ENCODE data around the gene SEMA3B.

SEMA3B gene

DNA sequence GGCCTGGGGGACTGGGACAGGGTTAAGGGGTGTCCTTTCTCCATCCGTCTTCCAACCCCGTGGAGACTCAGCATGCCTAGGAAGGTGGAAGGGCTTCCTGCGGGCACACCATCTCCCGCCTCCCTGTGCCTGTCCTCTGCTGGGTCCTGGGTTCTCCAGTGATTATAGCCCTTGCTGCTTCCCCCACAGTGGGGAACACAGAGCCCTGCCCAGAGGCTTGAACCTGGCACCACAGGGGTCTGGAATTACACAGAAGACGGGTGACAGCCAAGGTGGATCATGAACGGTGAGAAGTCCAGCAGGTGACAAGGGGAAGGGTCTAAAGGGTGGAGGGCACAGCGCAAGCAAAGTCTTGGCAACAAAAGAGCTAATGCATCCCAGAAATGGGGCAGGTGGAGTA is 6.2 kb upstream of the SEMA3B start:
- TF ChIP-seq, protein P1, sequence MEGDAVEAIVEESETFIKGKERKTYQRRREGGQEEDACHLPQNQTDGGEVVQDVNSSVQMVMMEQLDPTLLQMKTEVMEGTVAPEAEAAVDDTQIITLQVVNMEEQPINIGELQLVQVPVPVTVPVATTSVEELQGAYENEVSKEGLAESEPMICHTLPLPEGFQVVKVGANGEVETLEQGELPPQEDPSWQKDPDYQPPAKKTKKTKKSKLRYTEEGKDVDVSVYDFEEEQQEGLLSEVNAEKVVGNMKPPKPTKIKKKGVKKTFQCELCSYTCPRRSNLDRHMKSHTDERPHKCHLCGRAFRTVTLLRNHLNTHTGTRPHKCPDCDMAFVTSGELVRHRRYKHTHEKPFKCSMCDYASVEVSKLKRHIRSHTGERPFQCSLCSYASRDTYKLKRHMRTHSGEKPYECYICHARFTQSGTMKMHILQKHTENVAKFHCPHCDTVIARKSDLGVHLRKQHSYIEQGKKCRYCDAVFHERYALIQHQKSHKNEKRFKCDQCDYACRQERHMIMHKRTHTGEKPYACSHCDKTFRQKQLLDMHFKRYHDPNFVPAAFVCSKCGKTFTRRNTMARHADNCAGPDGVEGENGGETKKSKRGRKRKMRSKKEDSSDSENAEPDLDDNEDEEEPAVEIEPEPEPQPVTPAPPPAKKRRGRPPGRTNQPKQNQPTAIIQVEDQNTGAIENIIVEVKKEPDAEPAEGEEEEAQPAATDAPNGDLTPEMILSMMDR (IDR thresholded peaks at IDR 0.05; ENCODE audit: insufficient read depth, low read depth, low read length, missing control alignments): no peak
- H3K4me3 ChIP-seq (ENCODE audit: low read length): no peak overlapping the region
- DNase-seq (ENCODE audit: low read depth): no peak

DNA sequence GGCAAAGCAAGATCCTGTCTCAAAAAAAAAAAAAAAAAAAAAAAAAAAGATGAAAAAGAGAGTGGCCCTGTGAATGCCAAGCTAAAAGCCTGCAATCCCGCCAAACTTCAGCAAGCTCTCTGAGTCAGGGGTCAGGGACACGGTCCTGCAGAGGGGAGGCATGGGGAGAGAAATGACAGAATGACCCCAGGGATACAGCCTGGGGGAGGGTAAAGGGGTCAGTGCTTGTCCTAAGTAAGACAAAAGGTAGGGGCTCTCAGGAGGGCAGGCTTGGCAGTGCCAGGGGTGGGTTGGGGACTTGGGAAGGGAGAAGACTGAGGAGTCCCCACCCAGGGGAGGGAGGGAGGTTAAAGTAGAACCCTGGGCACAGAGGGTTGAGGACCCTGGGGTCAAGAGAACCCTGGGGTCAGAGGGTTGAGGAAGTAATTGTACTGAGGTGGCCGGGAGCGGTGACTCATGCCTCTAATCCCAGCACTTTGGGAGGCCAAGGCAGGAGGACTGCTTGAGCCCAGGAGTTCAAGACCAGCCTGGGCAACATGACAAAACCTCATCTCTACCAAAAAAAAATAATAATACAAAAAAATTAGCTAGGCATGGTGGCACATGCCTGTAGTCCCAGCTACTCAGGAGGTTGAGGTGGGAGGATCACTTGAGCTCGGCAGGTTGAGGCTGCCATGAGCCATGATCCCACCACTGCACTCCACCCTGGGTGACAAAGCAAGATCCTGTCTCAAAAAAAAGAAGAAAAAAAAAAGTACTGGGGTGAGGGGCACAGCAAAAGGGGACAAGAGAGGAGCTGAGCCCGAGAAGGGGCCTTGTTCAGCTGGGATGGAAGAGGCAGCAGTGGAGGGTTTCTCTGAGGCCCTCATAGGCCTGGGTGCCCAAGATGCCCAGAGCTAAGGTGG is 5.2 kb upstream of the SEMA3B start:
- no peak overlapping the region for H3K4me3 ChIP-seq (ENCODE audit: low read length)
- TF ChIP-seq, protein P1 (IDR thresholded peaks at IDR 0.05; ENCODE audit: insufficient read depth, low read depth, low read length, missing control alignments): no peak
- DNase-seq (ENCODE audit: low read depth): no peak

DNA sequence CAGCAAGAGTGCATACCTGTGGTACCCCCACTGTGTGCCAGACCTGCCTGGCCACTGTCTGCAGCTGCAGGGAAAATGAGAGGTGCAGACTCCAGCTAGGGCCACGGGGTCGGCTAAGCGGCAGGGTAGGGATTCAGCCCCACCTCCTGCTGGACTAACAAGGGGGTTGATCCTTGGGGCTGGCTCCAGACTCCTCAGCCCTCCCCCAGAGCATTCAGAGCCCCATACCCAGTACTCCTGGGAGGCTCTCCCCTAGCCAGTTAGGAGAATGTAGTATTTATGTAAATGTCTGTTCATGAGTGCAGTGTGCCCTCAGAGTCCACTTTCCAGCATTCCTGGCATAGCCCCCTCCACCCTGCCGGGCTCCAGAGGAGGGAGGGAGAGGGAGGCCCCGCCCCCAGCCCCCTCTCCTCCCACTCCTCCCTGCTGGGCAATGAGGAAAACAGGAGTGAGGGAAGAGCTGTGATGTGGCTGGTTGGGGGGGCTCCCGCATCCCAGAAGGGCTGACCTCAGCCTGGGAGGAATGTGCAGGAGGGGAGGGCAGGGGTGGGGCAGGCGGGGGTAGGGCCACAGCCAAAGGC is 4.5 kb upstream of the SEMA3B start:
- TF ChIP-seq, protein P1 (IDR thresholded peaks at IDR 0.05; ENCODE audit: insufficient read depth, low read depth, low read length, missing control alignments): no peak

DNA sequence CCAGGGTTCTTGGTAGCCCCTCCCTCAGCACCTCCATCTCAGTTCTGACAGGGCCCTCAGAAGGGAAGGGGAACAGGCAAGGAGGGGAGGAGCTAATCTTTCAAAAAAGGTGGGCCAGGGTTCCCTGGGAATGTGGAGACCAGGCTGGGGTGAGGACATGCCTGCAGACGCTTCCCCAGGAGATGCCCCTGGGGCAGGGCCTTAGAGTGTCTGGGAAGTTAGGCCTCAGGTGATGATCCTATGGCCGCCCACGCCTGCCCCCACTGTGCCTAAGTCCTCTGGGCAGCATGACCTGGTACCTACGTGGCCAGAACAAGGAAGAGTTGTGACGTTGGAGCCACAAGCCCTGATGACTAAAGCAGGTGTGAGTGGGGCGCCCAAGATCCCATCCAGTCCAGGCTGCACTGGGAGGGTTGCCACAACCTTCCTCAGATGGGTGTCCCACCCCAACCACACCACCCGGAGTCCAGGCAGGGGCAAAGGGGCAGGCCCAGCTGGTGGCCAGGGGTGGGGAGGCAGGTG is 3.9 kb upstream of the SEMA3B start:
- peak; percentile 70 for DNase-seq (ENCODE audit: low read depth)
- H3K4me3 ChIP-seq (ENCODE audit: low read length): no peak overlapping the region
- TF ChIP-seq, protein P1 (IDR thresholded peaks at IDR 0.05; ENCODE audit: insufficient read depth, low read depth, low read length, missing control alignments): no peak

More for the DNA sequence above, 4.5 kb upstream of the SEMA3B start:
- DNase-seq (ENCODE audit: low read depth): peak; percentile 81
- no peak overlapping the region for H3K4me3 ChIP-seq (ENCODE audit: low read length)

DNA sequence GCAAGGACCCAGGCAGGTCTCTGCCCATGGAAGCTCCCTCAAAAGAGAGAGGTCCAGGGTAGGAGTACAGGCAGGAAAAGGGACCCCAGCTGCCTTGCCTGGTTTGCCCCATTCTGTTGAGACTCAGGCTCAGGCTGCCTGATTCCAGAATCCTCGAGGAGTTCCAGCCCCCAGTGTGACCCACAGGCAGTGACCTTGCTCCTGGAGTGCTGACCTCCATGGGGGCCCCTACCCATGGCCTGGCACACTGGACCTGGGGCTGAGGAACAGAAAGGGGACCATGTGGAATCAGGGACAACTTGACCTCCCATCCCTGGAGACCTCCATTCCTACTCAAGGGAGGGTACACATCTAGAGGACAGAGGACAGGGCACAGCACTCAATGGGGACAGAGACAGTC is 3.4 kb upstream of the SEMA3B start:
- no peak overlapping the region for H3K4me3 ChIP-seq (ENCODE audit: low read length)
- DNase-seq (ENCODE audit: low read depth): no peak
- TF ChIP-seq, protein P1 (IDR thresholded peaks at IDR 0.05; ENCODE audit: insufficient read depth, low read depth, low read length, missing control alignments): no peak

DNA sequence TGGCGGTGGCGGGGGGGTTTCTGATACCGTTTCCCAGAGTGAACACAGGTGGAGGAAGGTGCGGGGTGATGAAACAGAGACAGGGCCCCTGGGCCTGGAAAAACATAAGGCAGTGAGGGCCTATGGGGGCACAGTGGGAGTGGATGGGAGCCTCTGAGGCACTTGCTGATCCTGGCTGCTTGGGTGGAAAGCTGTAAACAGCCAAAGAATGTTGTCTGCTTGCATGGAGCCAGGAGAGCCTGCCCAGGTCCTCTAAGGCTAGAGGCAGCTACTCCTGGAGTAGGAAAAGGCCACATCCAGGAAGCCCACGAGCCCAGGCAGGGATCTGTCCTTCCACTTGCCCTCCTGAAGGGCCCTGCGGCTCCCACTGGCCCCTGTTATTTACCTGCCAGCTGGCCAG is 2.9 kb upstream of the SEMA3B start:
- TF ChIP-seq, protein P1 (IDR thresholded peaks at IDR 0.05; ENCODE audit: insufficient read depth, low read depth, low read length, missing control alignments): no peak
- no peak for DNase-seq (ENCODE audit: low read depth)

More for the DNA sequence above, 2.9 kb upstream of the SEMA3B start:
- no peak overlapping the region for H3K4me3 ChIP-seq (ENCODE audit: low read length)
